Activated CD4-positive, alpha-beta memory T cell treated with anti-CD3 and anti-CD28 coated beads, Interleukin-2, amount 10 ng/mL, durations not matched to agents 7 days and 5 days (primary cell): ENCODE data around the gene RNF220. TPM values are rescaled to one million over a fixed set of nuclear protein-coding genes. Genes with fewer than 3 reads are reported as not detected.

Source experiments
- CTCF ChIA-PET: fragments of 350-600 bp; sonication (Branson Sonifier 250); formaldehyde crosslinking; loops from one replicate; lab custom pipeline; 2021; ENCODE audit warnings: antibody characterized with exemption, inconsistent platforms; lab: Charles Lee
- POLR2A ChIA-PET: fragments of 350-600 bp; sonication (Branson Sonifier 250); formaldehyde crosslinking; loops from one replicate; lab custom pipeline; 2021; ENCODE audit warnings: antibody characterized with exemption; lab: Charles Lee
- DNase-seq: peaks from one replicate; pipeline ENCODE4 v3.0.0-alpha.2; 2020
- H3K27ac Mint-ChIP-seq: one replicate; pipeline ENCODE4 v1.8.0; 2021; ENCODE audit warnings: mild to moderate bottlenecking, mixed read lengths
- H3K27me3 Mint-ChIP-seq: one replicate; pipeline ENCODE4 v1.8.0; 2021; ENCODE audit warnings: mixed read lengths
- H3K36me3 Mint-ChIP-seq: one replicate; pipeline ENCODE4 v1.8.0; 2021; ENCODE audit warnings: low read depth, mixed read lengths
- H3K4me1 Mint-ChIP-seq: one replicate; pipeline ENCODE4 v1.8.0; 2021; ENCODE audit warnings: mixed read lengths
- H3K4me3 Mint-ChIP-seq: one replicate; pipeline ENCODE4 v1.8.0; 2021; ENCODE audit warnings: mild to moderate bottlenecking, mixed read lengths
- H3K9me3 Mint-ChIP-seq: one replicate; pipeline ENCODE4 v1.8.0; 2021; ENCODE audit warnings: mixed read lengths
- total RNA-seq, 2 experiments: library from RNA; stranded (reverse); gene quantifications; one replicate each; pipeline ENCODE4 v1.2.3, GENCODE V29; 2021

Gene RNF220
- total RNA-seq, 2 experiments from 2014 or later, result 69.0 to 70.7 TPM

DNA sequence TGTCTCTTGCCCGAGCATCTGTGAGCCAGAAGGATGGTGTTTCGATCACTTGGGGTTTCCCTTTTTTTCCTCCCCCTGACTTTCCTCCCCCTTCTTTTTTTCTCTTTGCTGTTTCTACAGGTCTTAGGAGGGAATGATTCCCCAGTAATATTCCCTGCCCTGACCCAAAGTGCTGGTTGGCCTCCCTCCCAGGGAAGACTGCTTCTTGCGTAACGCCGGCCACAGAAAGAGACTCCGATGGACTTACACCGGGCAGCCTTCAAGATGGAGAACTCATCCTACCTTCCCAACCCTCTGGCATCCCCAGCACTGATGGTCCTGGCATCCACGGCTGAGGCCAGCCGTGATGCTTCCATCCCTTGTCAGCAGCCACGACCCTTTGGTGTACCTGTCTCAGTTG, 6.8 kb downstream of the RNF220 start:
- Mint-ChIP-seq H3K27ac (no peak overlapping the region), H3K27me3 (peaks cover 25% of the 10 kb centered on the region), H3K36me3 (no peaks in the 10 kb centered on the region), H3K4me1 (peaks cover 17% of the 10 kb centered on the region), H3K9me3 (no peaks in the 10 kb centered on the region), H3K4me3 (no peak overlapping the region)
- ChIA-PET POLR2A (no interaction called here), CTCF (no interaction called here)
- no peak for DNase-seq

DNA sequence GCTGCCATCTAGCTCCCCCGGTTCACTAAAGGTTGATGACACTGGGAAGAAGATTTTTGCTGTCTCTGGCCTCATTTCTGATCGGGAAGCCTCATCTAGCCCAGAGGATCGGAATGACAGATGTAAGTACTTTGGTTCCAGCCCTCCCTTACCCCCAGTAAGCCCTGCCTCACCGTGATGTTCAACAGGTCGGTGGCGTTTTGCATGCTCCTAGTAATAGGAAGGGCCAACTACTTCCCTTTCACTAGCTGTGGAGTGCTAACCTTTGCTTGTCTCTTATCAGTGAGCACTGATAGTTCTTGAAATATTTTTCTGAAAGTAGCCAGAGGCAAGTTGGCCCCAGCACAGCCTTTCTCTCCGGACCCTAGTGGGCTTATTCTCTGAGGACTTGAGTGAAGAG, 7.5 kb downstream of the RNF220 start:
- H3K9me3 Mint-ChIP-seq, result no peaks in the 10 kb centered on the region
- ChIA-PET CTCF (no interaction called here), POLR2A (no interaction called here)
- H3K36me3 Mint-ChIP-seq, result no peaks in the 10 kb centered on the region
- no peak overlapping the region for H3K4me3 Mint-ChIP-seq
- H3K27ac Mint-ChIP-seq, result no peak overlapping the region
- H3K27me3 Mint-ChIP-seq, result peaks cover 28% of the 10 kb centered on the region
- H3K4me1 Mint-ChIP-seq, result peaks cover 15% of the 10 kb centered on the region
- DNase-seq, result no peak

DNA sequence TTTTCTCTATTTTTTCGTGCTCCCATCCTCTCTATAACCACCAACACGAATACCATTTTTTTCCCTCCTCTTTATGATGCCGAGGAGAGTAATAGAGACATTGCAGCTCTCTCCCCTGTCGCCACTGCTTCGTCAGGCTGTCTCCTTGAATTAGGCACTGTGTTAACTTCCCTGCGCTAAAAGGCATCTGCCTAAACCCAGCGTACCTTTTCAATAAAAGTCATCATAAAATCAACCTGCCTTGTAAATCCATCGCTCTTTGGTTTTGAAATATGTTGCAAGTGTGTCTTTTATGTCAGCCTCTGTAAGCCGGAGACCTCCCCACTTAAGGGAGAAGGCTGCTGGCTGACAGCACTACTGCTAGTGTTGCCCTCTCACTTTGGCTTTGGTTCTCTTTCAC, 8.7 kb downstream of the RNF220 start:
- peaks cover 34% of the 10 kb centered on the region for H3K27me3 Mint-ChIP-seq
- peaks cover 11% of the 10 kb centered on the region for H3K4me1 Mint-ChIP-seq
- DNase-seq, result no peak
- ChIA-PET CTCF (no interaction called here), POLR2A (no interaction called here)
- no peaks in the 10 kb centered on the region for H3K9me3 Mint-ChIP-seq
- no peak overlapping the region for H3K4me3 Mint-ChIP-seq
- no peak overlapping the region for H3K27ac Mint-ChIP-seq
- no peaks in the 10 kb centered on the region for H3K36me3 Mint-ChIP-seq

DNA sequence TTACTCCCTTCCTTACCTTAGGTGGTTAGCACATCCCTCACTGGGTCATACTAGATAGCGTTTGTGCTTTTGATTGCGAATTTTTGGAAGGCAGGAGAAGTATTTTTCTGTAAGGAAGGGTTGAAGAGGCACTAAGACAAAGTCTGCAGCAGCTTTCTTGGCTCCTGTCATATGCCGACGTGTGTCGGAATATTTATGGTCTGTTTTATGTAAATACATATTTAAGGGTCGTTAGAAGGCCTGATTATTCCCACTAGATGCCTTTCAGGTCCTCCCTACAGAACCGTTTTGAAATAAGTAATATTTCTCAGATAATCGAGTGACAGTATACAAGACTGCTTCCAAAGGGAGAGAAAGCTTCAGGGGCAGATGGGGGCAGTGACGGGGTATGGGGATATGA, 10.0 kb downstream of the RNF220 start:
- H3K36me3 Mint-ChIP-seq, result no peaks in the 10 kb centered on the region
- no peaks in the 10 kb centered on the region for H3K9me3 Mint-ChIP-seq
- H3K4me3 Mint-ChIP-seq, result no peak overlapping the region
- peaks cover 4% of the 10 kb centered on the region for H3K4me1 Mint-ChIP-seq
- CTCF ChIA-PET, result no interaction called here
- H3K27me3 Mint-ChIP-seq, result peaks cover 43% of the 10 kb centered on the region
- no peak for DNase-seq
- POLR2A ChIA-PET, result no interaction called here
- H3K27ac Mint-ChIP-seq, result no peak overlapping the region

DNA sequence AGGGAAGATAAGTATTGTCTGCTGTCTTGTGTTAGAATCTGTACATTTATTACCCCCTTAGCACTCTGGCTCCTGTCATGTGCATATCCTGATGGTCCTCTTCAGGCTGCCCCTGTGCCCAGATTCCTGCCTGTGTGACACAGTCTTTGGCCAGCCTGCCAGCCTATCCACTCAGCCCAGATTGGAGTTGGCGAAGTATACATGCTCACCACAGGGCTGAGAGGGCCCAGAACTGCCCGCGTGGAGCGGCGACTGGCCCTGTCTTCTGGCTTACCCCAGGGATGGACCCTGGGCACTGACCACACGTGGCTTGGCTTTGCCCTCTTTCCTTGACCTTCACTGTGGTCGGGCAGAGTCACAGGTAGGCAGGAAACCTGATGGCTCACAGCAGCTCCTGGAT, 11.4 kb downstream of the RNF220 start:
- CTCF ChIA-PET, result no interaction called here
- POLR2A ChIA-PET, result no interaction called here
- Mint-ChIP-seq H3K4me3 (no peak overlapping the region), H3K9me3 (no peaks in the 10 kb centered on the region), H3K27ac (no peak overlapping the region), H3K36me3 (no peaks in the 10 kb centered on the region), H3K27me3 (peaks cover 57% of the 10 kb centered on the region), H3K4me1 (peaks cover 4% of the 10 kb centered on the region)
- no peak for DNase-seq

DNA sequence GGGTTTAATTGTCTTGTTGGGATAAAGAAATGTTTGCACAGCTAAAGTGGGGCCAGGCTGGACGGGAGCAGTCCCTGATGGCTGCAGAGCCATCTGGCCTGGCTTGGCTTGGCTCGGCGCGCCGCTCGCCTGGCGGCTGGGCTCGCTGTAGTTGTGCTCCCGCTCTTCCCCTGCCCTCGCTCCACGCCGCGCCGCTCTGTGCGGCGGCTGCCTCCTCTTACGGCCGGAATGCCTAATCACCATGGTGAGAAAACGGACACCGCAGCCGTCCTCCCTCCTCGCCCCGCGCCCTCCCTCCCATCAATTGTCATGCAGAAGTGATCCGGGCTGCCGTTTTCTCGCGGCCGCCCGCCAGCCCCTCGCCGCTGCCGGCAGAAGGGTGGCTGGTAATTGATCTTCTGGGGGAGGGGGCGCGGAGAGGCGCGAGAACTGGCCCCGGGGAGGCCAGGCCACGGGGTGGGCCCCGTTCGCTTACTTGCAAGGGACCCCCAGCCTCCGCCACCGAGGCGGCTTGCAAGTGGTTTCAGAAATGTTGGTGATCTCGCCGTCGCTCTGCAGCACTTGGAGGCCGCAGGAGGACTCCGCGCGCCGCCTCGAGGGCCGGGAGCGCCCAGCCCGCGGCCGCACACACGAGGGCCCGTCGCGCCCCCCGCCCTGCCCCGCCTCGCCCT, 12.4 kb downstream of the RNF220 start:
- H3K4me3 Mint-ChIP-seq, result no peak overlapping the region
- no peak for DNase-seq
- no peak overlapping the region for H3K27ac Mint-ChIP-seq
- POLR2A ChIA-PET, result no interaction called here
- H3K36me3 Mint-ChIP-seq, result no peaks in the 10 kb centered on the region
- H3K9me3 Mint-ChIP-seq, result no peaks in the 10 kb centered on the region
- CTCF ChIA-PET, result no interaction called here
- peaks cover 64% of the 10 kb centered on the region for H3K27me3 Mint-ChIP-seq
- peaks cover 4% of the 10 kb centered on the region for H3K4me1 Mint-ChIP-seq

DNA sequence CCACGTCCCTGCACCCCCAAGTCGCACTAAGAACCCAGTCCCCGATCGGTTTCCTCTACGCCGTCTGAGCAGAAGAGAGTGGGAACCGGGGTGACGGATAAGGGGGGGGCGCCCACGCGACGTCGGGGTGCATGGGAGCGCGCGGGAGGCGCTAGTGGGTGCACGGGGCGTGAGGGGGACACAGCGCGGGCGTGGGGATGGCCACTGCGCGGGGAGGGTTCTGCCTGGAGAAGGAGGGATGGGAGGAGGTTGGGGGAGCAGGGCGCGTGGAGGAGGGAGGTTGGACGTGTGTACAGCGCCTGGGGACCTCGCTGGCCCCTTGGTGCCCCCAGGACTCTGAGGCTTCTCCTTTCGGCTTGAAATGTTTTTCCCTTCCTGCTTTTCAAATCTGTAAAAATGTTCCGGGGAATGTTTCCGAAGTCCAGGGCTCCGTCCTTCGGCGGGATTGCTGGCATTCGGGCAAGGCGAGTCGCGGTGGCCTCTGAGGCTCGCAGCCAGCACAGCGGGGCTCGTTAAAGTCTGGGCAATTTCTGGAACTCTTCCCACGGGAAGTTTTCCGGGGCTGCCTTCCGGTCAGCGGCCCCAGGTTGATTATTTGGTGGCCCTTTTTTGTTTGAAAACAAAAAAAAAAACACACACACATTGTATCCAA, 13.1 kb downstream of the RNF220 start:
- peaks cover 69% of the 10 kb centered on the region for H3K27me3 Mint-ChIP-seq
- no peak for DNase-seq
- no peaks in the 10 kb centered on the region for H3K9me3 Mint-ChIP-seq
- peaks cover 4% of the 10 kb centered on the region for H3K4me1 Mint-ChIP-seq
- H3K4me3 Mint-ChIP-seq, result no peak overlapping the region
- ChIA-PET CTCF (no interaction called here), POLR2A (no interaction called here)
- H3K27ac Mint-ChIP-seq, result no peak overlapping the region
- H3K36me3 Mint-ChIP-seq, result no peaks in the 10 kb centered on the region

DNA sequence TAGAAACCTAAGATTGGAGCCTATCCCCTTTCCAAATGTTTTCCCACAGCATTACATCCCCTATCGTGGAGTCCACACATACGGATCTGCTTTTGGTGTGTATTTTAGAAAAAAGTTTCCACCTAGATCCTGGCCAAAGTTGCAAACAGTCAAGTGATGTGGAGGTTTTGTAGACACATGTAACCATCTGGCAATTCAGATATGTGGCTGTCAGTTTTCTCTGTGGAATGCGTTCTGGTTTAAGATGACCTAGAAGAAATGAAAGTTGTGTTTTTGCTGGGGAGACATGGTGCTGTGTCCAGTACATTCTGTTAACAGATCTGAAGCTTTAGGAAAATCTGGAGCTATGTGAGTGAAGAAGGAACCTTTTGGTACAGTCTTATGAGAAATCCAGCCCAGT, 14.8 kb downstream of the RNF220 start:
- Mint-ChIP-seq H3K27me3 (peaks cover 81% of the 10 kb centered on the region), H3K36me3 (no peaks in the 10 kb centered on the region), H3K4me3 (no peak overlapping the region), H3K9me3 (no peaks in the 10 kb centered on the region), H3K4me1 (peaks cover 6% of the 10 kb centered on the region), H3K27ac (no peak overlapping the region)
- no peak for DNase-seq
- ChIA-PET POLR2A (no interaction called here), CTCF (no interaction called here)

DNA sequence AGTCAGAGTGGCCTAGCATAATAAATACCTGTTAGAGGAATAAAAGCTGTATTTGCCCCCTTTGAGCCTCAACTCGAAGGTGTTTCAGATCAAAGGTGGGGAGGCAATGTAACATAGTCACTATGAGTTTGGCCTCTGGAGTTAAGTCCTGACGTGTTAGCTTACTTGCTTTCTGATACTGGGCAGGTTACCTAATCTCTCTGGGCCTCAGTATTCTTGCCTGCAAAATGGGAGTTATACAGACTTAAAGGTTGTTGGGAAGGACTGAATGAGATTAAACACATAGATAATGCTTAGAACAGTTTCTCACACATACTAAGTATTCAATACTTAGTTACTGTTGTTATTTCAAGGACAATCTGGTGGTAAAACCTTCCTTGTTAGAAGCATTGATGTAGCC, 15.5 kb downstream of the RNF220 start:
- Mint-ChIP-seq H3K4me3 (no peak overlapping the region), H3K36me3 (no peaks in the 10 kb centered on the region), H3K9me3 (no peaks in the 10 kb centered on the region), H3K27ac (no peak overlapping the region), H3K27me3 (peaks cover 82% of the 10 kb centered on the region), H3K4me1 (peaks cover 6% of the 10 kb centered on the region)
- CTCF ChIA-PET, result no interaction called here
- DNase-seq, result no peak
- POLR2A ChIA-PET, result no interaction called here

DNA sequence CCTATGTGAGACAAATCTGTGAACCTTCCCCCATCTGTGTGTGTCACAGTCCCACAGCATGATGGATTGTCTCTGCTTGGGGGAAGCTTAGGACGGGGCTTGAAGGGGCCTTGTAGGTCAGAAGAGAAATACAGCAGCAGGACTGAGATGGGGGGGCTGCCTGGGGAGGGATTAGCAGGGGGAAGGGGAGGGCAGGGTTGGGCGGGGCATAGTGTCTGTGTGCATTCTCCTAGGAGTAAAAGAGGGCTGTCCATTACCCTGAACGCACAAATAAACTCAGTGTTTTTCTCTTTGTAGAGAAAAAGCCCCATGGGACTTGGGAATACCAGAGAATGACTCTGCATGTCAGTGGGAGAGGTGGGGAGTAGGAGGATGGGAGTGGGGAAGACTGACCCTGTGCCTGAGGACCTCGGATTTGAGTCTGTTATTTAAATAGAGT, 16.4 kb downstream of the RNF220 start:
- Mint-ChIP-seq H3K36me3 (no peaks in the 10 kb centered on the region), H3K4me3 (no peak overlapping the region), H3K4me1 (peaks cover 6% of the 10 kb centered on the region), H3K9me3 (no peaks in the 10 kb centered on the region), H3K27ac (no peak overlapping the region), H3K27me3 (peaks cover 79% of the 10 kb centered on the region)
- POLR2A ChIA-PET, result no interaction called here
- DNase-seq, result no peak
- CTCF ChIA-PET, result no interaction called here

DNA sequence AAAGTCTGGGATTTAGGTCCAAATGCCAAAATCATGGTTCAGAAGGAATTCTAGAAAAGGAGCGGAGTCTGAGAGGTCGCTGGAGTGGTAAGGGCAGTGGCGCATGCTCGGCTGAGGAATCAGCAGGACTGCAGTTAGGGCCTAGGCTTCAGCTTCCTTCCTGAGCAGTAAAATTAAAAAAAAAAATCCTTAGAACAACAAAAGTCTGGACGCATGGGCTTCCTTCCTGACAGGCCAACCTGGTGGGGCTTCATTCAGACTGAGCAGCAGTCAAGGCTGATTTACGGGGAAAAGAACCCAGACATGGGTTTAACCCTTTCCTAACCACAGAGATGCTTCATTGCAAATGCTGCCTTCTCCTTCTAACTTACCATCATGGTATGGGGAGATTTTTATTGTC, 17.1 kb downstream of the RNF220 start:
- Mint-ChIP-seq H3K4me1 (peaks cover 6% of the 10 kb centered on the region), H3K27ac (no peak overlapping the region), H3K4me3 (no peak overlapping the region), H3K36me3 (no peaks in the 10 kb centered on the region), H3K9me3 (no peaks in the 10 kb centered on the region), H3K27me3 (peaks cover 78% of the 10 kb centered on the region)
- ChIA-PET CTCF (no interaction called here), POLR2A (no interaction called here)
- DNase-seq, result no peak

DNA sequence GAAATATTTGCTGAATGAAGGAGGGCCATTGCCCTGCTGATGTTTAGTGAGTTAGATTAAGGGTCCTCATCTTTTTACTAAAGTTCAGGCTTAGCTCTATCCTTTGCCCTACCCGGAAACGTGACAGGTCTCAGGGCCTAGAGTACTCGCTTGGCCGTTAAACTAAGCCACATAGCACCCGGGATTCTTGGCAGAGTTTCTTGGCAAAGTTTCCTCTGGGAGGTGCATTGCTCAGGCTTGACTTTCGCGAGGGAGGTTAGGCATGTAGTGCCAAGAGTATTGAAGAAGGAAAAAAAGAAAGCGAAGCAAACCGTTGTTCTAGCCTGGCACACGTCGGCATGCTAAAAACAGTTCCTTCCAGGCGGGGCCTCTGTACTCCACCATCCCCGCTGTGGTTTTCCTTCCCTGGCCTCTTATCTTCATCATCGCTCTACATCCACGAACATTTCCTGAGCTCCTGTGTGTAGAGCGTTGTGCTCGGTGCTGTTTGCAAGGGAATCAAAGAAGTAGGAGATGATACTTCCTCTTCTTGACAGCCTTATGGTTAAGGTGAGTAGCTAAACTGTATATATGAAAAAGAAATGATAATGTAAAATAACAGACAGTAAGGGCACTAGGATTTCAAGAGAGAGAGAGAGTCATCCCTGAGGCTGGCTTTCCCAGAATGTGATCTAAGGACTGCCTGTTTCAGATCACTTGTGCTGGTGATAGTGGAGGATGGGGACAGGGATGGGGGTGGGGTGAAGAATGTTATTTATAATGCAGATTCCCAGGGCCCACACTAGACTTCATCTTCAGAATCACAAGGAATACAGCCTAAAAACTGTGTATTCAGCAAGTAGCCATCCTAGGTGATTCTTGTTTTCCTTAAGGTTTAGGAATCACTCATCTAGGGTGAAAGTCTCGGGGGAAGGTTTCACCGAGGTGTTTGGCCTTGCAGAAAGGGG, 18.8 kb downstream of the RNF220 start:
- Mint-ChIP-seq H3K27ac (no peak overlapping the region), H3K36me3 (no peaks in the 10 kb centered on the region), H3K27me3 (peaks cover 81% of the 10 kb centered on the region), H3K4me3 (no peak overlapping the region), H3K4me1 (peaks cover 3% of the 10 kb centered on the region), H3K9me3 (no peaks in the 10 kb centered on the region)
- POLR2A ChIA-PET, result interaction anchor here (1.1 kb wide), 1 partner anchor 186 kb away, joined by 3 read pairs; no protein-coding TSS in a partner anchor
- CTCF ChIA-PET, result no interaction called here
- DNase-seq, result no peak

DNA sequence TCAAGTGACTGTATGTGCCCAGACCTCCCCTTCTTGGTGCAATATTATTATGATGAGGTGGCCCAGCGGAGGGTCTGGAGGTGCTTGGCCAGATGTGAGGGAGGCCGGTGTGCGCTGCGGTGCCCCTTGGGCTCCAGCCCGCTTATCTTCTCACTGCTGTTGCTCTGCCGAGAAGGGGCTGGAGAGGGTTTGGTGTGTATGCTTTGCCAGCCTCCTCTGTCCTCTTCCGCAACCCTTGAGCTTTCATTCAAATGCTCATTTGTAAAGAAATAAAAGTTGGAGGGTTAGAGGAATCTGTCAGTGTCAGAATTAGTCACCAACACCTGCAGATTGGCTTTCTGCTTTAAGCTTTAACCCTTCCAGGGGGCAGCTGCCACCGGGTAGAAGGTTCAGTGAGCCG, 19.7 kb downstream of the RNF220 start:
- no peak overlapping the region for H3K4me3 Mint-ChIP-seq
- POLR2A ChIA-PET, result interaction anchor here (1.1 kb wide), 1 partner anchor 186 kb away, joined by 3 read pairs; no protein-coding TSS in a partner anchor
- DNase-seq, result no peak
- no peak overlapping the region for H3K27ac Mint-ChIP-seq
- H3K36me3 Mint-ChIP-seq, result no peaks in the 10 kb centered on the region
- CTCF ChIA-PET, result no interaction called here
- H3K4me1 Mint-ChIP-seq, result peaks cover 3% of the 10 kb centered on the region
- H3K9me3 Mint-ChIP-seq, result no peaks in the 10 kb centered on the region
- H3K27me3 Mint-ChIP-seq, result peaks cover 84% of the 10 kb centered on the region
